ENCODE data around the gene EML1.
"Not testable (repeated sequence)": the region's sequence is repeated elsewhere in the genome, so short reads cannot be mapped to it uniquely, and the experiment has no call there.

Gene EML1

DNA sequence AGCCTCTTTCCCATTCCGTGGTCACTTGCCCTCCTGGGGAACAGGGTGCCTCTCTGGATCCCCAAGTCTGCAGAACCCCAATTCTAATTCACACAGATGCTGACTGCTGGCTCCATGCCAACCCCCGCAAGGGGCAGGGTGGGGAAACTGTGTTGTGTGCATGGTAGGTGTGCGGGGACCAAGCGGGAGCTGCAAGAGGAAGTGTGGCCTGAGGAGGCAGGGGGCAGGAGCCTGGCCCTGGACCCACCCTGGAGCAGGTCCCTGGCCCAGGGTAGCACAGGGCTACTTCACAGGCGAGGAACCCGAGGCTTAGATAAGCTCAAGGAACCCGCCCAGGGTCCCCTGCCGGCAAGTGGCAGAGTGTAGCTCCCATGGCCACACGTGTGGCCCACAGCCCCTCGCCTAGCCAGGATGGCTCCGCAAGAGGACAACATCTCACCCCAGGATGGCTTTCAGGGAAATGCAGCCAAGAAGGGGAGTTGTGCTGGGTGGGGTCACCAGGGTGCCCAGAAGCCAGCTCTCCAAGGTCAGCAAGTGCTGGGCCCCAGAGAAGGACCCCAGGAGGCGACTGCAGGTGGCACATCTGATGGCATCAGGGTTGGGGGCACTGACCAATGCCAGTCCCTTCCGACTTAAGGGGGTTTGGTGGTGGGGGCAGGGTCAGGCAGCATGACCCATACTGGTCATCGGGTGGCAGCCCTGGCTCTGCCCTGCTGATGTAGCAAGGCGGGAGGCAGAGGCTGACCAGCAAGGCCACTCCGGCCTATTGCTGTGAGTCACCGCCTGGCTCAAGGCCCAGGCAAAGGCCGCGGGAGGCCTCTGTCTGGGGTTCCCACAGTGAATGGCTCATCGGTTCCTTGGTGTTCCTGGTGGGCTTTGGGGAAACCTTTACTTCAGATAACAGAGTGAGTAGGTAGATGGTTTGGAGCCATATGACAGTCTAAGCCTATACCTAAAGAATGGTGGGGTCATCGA lies 37.3 kb upstream of the EML1 start:
- no peak for DNase-seq

DNA sequence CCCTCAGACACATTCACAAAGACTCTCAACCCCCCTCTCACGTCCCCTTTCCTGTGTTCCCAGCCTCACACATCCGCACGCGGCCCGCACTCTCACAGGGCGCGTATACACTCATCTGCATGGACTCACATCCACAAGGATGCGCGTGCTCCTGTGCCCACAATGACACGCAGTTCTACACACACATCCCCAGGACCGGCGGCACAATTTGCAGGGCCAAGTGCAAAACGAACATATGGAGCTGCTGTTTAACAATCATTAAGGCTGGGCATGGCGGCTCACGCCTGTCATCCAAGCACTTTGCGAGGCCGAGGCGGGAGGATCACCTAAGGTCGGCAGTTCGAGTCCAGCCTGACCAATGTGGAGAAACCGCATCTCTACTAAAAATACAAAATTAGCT lies 36.4 kb upstream of the EML1 start:
- no peak for DNase-seq

DNA sequence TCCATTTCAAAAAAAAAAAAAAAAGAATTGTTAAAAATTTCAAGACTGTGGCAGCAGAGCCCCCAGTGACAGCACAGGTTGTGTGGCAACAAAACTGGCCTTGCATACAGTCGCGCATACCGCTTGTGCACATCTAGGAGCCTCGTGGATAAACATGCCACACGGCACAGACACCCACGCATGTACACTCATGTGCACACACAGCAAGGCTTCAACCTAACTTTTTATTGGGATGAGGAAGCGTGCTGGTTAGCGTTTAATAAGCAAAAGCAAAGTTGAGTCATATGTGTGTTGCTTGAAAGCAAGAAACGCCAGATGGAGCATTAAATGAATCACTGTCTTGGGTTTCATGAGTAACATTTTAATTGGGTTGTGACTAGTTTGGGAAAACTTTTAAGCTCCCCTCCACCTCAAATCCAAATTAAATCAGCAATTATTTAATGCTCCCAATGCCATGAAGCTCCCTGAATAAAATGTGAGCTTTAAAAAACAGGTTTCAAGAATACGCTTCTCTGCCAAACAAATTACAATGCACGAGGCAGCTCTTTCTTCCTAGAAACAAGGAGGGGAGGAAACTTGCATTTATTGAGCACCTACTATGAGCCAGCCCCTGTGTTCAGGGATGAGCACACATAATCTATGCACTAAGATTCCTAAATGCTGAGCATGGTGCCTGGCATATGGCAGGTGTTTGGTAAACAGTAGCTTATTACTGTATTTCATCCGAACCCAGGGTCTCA lies 35.7 kb upstream of the EML1 start:
- no peak for DNase-seq

DNA sequence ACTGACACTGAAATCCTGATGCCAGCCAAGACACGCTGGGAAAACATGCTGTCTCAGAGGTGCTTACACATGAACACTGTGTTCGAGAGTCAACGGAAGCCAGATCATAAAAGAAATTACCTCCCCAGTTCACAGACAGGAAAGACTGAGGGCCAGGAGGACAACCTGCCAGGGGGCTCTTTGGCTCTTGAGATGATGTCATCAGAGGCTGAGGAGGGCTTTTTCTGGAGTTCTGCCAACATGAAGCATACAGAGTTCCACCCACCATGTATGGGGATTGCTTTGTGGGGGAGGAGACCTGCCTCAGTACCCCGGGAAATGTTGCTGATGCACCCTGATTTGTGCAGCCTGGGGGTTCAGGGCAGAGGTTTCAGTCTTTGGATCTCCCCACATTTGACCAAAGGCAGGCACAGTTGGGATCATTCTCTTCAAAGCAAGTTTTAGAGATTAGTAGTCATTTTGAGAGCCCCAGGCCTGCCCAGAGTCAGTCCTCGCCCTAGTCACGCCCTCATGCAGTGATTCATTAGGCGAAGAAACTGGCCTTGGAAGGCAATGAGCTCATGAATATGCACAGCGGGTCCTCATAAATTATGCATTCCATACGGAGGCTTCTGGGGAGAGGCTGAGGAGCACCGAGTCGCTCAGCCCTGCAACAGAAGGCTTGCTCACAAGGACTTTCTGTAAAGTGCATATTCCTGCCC lies 34.9 kb upstream of the EML1 start:
- no peak for DNase-seq

DNA sequence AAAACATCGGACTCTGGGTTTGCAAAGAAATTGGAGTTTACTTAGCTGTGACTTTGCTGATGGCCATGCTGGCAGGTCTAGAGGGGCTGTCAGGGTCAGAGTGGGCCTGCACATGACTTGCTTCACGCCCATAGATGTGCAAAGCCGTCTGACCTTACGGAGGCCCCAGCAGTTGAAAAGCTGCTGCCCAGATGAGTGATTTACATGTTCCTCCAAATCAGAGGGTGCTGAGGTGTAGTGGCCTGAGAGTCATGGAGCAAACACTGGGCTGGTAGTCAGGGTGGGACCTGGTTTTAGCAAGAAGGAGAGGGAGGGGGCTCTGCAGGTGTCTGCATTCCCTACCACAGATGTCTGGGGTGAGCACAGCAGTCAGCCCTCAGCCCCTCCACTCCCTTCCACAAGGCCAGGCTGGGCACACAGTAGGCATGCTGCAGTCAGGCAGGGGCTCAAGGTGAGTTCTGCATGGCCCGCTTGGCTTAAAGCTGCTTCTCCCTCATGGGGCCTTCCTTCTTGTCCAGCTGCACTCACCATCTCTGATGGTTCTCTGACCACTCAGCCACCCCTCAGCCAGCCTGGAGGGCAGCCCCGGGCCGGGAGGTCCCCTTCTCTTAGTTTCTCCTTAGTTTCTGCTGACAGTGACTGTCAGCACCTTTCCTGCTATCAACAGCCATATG lies 34.2 kb upstream of the EML1 start:
- no peak for DNase-seq

DNA sequence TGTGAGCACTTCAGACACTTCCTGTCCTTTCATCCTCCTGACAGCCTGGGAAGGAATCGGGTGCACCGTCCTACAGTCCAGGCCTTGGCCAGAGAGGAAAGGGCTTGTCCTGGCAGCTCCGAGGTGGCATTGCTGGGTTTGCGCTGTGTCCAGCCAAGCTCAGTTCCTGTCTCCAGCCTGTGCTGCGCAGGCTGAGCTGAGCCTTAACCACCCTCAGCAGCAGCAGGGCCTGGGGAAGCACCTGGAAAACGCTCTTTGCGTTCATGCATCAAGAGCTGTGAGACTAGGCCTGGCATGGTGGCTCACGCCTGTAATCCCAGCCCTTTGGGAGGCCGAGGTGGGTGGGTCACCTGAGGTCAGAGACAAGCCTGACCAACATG lies 33.7 kb upstream of the EML1 start:
- DNase-seq: no peak

DNA sequence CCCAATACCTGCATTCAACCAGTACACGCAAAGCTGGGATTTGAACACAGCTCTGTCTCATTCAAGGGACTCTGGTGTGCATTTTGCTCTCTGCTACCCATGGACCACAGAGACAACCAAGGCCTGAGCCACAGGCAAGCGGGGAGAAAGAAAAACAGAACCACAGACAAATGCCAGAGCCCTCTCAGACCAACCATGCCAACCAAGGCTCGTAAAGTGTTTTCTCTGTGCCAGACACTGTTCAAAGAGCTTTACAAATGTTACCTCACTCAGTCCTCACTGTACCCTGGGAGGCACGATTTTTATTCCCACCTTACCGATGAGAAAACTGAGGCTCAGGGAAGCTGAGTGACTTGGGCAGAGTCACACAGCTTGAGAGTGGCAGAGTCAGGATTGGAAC lies 32.4 kb upstream of the EML1 start:
- no peak for DNase-seq

DNA sequence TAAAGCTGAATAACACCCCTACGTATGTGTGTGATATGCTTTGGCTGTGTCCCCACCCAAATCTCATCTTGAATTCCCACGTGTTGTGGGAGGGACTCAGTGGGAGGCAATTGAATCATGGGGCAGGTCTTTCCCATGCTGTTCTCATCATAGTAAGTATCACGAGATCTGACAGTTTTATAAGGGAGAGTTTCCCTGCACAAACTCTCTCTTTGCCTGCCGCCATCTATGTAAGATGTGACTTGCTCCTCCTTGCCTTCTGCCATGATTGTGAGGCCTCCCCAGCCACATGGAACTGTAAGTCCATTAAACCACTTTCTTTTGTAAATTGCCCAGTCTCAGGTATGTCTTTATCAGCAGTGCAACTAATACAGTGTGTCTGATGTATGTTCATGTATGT lies 30.3 kb upstream of the EML1 start:
- DNase-seq: not testable (repeated sequence)

DNA sequence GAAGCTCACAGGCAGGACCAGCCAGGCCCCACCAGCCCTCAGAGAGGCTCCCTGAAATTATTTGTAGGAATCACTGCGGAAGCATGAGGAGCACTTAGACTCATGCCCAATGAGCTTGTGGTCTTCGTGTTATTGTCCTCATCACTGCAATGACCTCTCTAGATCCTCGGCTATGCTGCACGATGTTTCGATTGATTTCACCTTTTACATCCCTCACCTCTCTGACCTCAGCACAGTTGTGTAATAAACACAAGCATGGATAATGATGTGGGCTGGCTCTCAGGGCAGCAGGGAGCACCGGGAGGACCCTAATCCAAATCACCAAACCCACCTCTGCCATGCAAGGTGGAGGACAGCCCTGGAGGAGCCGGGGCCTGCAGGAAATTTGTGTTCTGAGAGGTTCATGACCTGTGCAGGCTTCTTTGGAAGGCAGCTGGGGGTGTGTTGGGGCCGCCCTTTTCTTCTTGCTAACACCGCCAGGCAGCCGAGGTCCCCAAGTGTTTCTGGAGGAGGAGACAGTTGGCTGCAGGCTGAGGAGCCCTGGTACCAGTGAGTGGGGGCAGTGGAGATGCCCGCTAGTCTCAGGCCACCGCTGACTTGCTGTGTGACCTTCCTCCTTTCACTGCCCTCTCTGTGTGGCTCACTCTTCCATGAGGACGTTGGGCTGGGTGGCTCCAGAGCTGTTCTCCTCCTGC lies 29.5 kb upstream of the EML1 start:
- no peak for DNase-seq

DNA sequence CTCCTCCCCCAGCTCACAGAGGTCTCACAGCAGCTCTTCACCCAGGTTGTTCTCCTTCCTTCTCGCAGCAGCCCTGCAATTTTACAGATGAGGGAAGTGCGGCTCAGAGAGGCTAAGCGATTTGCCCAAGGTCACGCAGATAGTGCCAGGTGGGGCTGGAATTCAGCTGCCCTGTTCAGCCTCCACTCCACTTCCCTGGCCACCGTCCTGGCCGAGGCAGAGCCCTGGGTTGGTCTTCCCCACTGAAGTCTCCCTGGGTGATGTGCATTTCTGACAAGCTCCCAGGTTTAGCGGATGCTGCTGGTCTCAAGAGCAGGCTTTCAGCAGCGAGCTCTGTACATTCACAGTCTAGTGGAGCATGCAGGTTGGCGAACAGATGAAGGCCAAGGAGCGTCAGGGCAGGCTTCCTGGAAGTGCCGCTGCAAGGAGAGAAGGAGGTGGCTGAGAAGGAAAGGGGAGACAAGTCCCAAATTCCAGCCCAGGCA lies 28.9 kb upstream of the EML1 start:
- no peak for DNase-seq

DNA sequence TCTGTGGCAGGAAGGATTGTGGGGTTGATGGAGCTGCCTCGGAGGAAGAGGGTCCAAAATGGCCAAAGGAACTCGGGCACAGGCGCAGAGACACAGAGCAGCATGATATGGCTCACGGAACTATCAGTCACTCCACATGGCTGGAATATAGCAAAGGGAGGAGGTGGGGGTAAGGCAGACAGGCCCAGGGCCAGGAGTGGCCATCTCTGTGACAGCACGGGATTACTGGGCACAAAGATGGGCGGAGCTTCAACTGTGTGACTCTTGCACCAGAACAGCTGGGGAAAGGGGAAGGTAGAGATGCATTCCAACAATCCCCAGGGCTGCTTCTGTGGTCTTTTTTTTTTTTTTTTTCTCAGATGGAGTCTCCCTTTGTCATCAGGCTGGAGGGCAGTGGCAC lies 24.8 kb upstream of the EML1 start:
- no peak for DNase-seq

DNA sequence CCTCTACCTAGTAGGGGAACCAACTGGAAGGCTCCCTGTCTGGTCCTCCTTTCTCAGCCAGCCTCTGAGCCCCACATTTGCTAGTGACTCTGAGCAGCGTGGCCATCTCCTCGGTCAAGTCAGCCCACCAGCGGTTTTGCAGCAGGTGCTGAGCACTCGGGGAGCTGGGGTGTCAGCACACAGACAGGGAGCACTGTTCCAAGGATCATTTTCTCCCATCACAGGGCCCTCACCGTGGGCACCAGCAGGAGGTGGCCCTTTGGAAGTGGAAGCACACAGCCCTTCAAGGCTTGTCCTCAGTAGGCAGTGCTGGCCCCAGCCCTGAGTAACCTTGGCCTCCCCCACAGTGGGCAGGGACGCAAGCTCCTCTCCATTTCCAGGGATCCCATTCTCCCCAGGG lies 24.1 kb upstream of the EML1 start:
- no peak for DNase-seq

DNA sequence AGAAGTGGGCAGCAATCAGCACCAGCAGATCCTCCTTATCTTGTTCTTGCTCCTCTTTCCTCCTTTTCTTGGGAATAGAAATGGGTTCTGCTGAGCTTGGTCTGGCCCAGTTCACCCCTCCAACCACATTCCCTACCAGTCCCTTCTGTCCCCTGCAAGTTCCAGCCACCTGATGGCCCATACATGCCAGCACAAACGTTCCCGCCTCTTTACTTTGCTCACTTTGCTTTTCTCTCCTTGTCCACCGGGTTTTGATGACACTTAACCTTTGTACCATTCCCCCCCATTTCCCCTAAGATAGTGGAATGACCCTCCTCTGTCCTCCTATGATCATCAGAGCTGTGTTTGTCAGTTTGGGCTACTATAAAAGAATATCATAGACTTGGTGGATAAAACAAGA lies 23.4 kb upstream of the EML1 start:
- no peak for DNase-seq

DNA sequence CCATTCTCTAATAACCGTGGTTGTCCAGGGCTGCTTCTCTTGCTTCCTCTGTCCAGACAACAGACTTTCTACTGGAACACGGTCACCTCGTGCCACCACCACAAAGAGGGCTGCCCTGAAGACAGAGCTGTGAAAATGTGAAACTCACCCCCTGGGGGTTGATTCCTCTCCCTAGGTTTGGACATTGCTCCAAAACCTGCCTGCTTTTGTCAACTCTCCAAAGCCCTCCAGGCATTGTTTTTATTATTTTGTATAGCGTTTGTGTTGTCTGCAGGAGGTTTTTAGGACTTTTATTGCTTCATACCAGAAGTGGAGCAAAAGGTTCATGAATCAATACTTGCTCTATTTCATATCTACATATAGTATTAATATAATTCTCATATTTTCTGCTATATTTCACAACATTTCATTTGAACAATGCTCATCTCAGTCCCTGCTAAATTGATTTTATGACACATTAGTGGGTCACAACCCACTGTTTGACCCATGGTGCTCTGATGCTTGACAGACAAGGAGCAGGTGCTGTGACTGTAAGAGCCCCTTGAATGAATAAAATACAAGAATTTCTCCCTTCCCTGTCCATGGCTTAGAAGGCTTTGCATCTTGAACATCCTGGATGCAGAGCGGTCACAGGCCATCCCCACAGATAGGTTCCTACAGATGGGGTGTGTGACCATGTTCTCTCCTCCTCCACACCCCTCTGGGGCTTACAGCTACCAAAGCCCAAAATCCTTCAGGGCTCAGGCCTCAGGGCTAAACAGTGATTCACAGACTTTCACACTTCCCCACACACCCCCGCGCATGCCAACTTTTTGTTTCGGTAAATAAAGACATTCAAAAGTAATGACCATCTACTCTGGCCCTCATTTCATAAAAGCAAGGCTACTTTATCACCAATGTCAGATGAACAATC lies 20.6 kb upstream of the EML1 start:
- no peak for DNase-seq

DNA sequence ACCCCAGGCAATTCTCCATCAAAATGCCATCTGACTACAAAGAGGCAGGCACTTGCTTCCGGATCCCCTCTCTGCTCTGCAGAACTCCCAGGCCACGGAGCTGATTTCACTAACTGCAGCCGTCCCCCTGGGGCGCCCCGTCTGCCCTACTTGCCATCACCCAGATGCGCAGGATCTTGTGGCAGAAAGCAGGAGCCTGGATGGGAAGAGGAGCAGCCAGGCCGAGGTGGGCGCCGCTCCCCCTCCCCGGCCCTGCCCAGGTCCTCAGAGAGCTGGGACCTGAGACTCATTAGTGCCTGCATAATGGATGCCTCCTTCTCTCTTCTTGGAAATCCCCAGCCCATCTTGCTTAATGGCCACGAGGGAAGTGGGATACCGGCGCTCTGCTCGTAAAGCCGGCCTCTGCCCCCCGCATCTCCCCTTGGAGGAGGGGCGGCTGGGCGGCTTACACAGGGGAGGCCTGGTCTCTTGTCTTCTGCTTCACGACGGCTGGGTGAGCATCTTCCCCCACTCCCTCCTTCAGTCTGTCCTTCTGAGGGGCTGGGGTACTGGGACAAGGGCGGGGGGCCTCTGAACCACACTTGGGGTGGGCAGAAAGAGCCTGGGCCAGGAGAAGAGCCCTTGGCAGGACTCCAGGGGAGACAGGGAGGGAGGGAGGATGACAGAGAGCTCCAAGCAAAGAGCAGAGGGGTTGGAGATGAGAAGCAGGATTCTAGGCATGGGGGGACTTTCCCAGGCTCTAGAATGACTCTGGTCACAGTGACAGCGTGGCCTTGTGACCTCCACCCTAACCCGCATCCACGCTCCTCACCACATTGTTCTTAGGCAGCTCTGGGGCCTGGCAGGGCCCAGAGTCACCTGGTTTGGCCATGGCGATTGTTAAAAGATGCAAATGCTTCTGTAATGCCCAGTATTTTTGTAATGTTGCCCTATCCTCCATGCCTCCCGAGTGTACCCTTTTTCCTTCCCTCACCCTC lies 19.4 kb upstream of the EML1 start:
- no peak for DNase-seq

DNA sequence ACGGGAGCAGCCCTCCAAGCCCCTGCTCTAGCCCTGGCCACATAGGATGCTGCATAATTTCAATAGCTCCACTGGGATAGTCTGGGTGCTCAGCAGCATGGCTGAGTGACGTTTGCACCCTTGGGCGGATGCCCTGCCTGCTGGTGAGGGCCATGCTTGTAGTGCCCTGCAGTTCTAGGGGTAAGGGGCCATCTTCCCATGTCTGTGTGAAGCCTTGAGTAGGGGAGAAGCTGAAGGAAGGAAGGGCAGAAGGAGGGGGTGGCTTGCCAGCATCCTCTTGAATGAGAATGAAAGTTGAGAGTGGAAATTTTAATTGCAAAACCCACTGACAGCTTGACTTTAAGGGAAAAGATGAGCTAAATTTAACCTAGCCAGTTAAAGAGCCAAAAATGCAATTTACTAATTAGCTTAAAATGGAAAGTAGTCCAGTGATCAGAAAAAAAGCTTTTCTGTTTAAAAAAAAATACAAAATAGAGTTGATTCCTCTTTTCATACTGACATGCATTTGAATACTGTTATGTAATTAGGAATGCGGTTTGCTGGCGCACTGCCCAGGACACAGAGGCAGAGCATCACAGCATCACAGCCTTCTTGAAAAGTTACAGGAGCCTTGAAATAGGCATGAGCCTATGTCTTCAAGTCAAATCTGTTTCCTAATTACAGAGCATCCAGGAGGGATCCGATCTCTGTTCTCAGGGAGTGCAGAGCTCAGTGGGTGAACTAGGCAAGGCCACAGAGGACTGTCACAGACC lies 18.5 kb upstream of the EML1 start:
- no peak for DNase-seq

DNA sequence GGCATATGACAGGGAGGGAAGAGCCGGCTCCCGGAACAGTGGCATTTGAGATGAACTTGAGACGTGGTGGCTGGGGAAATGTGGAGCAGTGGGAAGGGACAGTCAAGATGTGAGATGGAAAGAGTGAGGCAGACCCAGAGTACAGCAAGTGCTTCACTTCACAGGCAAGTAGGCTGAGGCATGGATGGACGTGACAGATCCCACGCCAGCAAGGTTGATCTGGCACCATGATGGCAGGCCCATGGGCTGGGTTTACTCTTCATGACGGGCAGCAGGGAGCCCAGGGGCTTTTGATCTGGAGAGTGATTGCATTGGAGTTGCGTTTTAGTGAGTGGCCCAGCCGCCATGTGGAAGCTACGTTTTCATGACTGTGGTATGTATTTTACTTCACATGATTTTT lies 17.9 kb upstream of the EML1 start:
- no peak for DNase-seq

DNA sequence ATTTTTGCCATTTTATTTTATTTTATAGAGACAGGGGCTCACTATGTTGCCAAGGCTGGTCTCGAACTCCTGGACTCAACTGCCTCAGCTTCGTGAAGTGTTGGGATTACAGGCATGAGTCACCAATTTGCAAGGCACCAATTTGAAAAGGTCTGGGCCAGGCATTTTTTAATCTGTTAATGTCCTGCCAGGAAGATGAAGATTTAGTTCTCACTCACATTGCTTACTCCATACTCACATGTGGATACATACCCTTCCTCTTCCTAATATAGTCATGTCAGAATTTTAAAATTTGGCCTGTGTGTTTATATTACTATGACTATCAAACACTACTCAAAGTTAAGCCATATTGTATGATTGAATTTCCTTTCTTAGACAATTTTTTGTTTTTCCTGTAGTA lies 15.3 kb upstream of the EML1 start:
- no peak for DNase-seq

DNA sequence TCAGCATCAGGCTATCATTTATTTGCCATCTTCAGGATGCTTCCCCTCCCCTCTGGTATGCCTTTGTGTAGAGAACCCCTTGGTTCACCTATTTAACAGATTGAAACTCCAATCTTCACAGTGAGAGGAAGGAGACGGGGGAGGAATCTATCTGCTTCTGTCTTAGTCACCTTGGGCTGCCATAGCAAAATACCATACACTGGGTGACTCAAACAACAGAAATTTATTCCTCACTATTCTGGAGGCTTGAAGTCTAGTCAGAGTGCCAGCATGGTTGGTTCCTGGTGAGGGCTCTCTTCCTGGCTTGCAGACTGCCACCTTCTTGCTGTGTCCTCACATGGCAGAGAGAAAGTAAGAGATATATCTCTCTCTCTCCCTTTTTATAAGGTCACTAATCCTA lies 13.5 kb upstream of the EML1 start:
- DNase-seq: no peak

Measured in cortex of kidney (tissue), 1 donor.